Measurements from ENCODE around the gene PHC3.

The PHC3 gene

GRCh38 chr3:170180908-170181885 lies at the start of gene PHC3:
PHC3 (minus strand) TSS chr3:170181733; CDS start chr3:170181715, 18 bp downstream.
- Histone ChIP-seq H3K79me2 (ENCODE audit: insufficient read depth, low read depth) (peaks cover 50% of the 10 kb centered on the region), H3K4me3 (IDR thresholded peaks at IDR 0.05; ENCODE audit: insufficient read depth, low read depth, low read length) (peak within 1 kb of the TSS; percentile 88), H3K36me3 (ENCODE audit: insufficient read depth) (no peaks in the 10 kb centered on the region; the same call in 1 of the 2 replicates), H3K27me3 (ENCODE audit: insufficient read depth, low read depth) (no peaks in the 10 kb centered on the region), H2AFZ (ENCODE audit: low read depth) (peak within 1 kb of the TSS; percentile 42), H3K4me1 (ENCODE audit: low read depth, poor library complexity, severe bottlenecking) (peaks cover 33% of the 10 kb centered on the region), H3K9ac (peak within 1 kb of the TSS; percentile 94), H3K4me2 (peak within 1 kb of the TSS; percentile 77), H3K27ac (peak within 1 kb of the TSS; percentile 91), H4K20me1 (ENCODE audit: insufficient read depth) (no peaks in the 10 kb centered on the region)
- TF ChIP-seq CTCF (conservative IDR thresholded peaks at IDR 0.05; ENCODE audit: low read depth, low read length): no peak; the same call in 1 of the 2 replicates

DNA sequence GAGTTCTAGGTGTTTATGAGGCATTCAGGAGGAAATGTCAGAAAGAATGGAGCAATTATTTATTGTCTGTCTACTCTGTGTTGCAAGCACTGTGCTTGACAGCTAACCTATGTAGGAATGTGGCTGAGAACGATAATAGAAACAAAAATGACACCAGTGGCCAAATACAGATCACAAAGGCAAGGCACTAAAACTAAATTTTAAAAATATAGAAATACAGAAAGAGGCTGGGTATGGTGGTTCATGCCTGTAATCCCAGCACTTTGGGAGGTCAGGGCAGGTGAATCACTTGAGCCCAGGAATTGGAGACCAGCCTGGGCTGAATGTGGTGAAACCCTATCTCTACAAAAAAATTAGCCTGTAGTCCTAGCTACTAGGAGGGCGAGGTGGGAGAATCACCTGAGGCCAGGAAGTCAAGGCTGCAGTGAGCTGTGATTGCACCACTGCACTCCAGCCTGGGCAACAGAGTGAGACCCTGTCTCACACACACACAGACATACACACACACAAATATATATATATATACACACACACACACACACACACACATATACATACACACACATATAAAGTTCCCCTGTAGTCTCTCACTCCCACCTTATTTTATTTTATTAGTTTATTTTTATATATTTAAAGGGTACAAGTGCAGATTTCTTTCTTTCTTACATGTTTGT lies 46.7 kb upstream of the PHC3 start:
- Histone ChIP-seq H3K4me1 (ENCODE audit: low read depth, poor library complexity, severe bottlenecking) (peaks cover 15% of the 10 kb centered on the region), H3K9ac (no peak overlapping the region), H3K79me2 (ENCODE audit: insufficient read depth, low read depth) (peaks cover 50% of the 10 kb centered on the region; the same call in 1 of the 2 replicates), H3K36me3 (ENCODE audit: insufficient read depth) (no peaks in the 10 kb centered on the region), H3K27me3 (ENCODE audit: insufficient read depth, low read depth) (no peaks in the 10 kb centered on the region), H3K27ac (no peak overlapping the region), H4K20me1 (ENCODE audit: insufficient read depth) (no peaks in the 10 kb centered on the region), H2AFZ (ENCODE audit: low read depth) (no peak overlapping the region), H3K4me3 (IDR thresholded peaks at IDR 0.05; ENCODE audit: insufficient read depth, low read depth, low read length) (no peak overlapping the region), H3K4me2 (no peak overlapping the region)
- no peak for TF ChIP-seq CTCF (conservative IDR thresholded peaks at IDR 0.05; ENCODE audit: low read depth, low read length)

GRCh38 chr3:170226426-170226960 lies 45.0 kb upstream of the PHC3 start:
- Histone ChIP-seq H3K9ac (no peak overlapping the region), H3K36me3 (ENCODE audit: insufficient read depth) (no peaks in the 10 kb centered on the region), H4K20me1 (ENCODE audit: insufficient read depth) (no peaks in the 10 kb centered on the region), H3K27me3 (ENCODE audit: insufficient read depth, low read depth) (no peaks in the 10 kb centered on the region), H3K79me2 (ENCODE audit: insufficient read depth, low read depth) (peaks cover 41% of the 10 kb centered on the region; the same call in 1 of the 2 replicates), H3K4me1 (ENCODE audit: low read depth, poor library complexity, severe bottlenecking) (peaks cover 15% of the 10 kb centered on the region), H3K4me2 (no peak overlapping the region), H2AFZ (ENCODE audit: low read depth) (no peak overlapping the region), H3K4me3 (IDR thresholded peaks at IDR 0.05; ENCODE audit: insufficient read depth, low read depth, low read length) (no peak overlapping the region), H3K27ac (no peak overlapping the region)
- no peak for TF ChIP-seq CTCF (conservative IDR thresholded peaks at IDR 0.05; ENCODE audit: low read depth, low read length)

DNA sequence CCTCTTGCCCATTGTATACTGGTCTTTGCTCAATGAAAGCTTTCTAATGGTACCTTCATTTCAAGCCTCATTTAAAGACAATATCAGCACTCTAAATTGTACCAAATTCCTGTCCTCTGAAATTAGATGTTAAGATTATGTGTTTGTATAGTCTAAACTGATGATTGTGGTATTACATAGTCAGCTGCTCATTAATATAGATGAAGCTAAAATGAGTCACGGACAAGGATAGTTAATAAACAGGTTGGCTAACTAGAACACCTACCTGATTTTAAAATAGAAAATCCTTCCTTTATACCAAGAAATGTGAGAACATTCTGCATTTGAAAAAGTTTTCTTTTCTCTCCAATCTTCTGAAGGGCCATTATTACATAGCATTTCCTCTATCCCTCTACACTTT lies 43.6 kb upstream of the PHC3 start:
- no peaks in the 10 kb centered on the region for H3K27me3 ChIP-seq (ENCODE audit: insufficient read depth, low read depth)
- peaks cover 37% of the 10 kb centered on the region; the same call in 1 of the 2 replicates for H3K79me2 ChIP-seq (ENCODE audit: insufficient read depth, low read depth)
- TF ChIP-seq CTCF (conservative IDR thresholded peaks at IDR 0.05; ENCODE audit: low read depth, low read length): no peak
- H2AFZ ChIP-seq (ENCODE audit: low read depth): no peak overlapping the region
- H3K36me3 ChIP-seq (ENCODE audit: insufficient read depth): no peaks in the 10 kb centered on the region
- no peak overlapping the region for H3K4me2 ChIP-seq
- no peak overlapping the region for H3K27ac ChIP-seq
- H3K4me1 ChIP-seq (ENCODE audit: low read depth, poor library complexity, severe bottlenecking): peaks cover 15% of the 10 kb centered on the region
- no peak overlapping the region for H3K4me3 ChIP-seq (IDR thresholded peaks at IDR 0.05; ENCODE audit: insufficient read depth, low read depth, low read length)
- H4K20me1 ChIP-seq (ENCODE audit: insufficient read depth): no peaks in the 10 kb centered on the region
- H3K9ac ChIP-seq: no peak overlapping the region

Measured in KMS-11 (cell line).